Adrenal gland (tissue), 12 donors: ENCODE data around the gene NUP42. TPM values are rescaled to one million over a fixed set of nuclear protein-coding genes. Genes with fewer than 3 reads are reported as not detected.
"Not testable (repeated sequence)": the region's sequence is repeated elsewhere in the genome, so short reads cannot be mapped to it uniquely, and the experiment has no call there.

Source experiments
- DNase-seq, 7 donors: peaks; one replicate each; pipeline ENCODE4 v3.0.0-alpha.2; 2019 to 2020
- H3K27ac ChIP-seq, 5 donors: fragments of 200-600 bp; sonication (generic) in 4 of 5; 1 replicate in 3 of 5; 2 replicates in 2 of 5; pipeline versions ENCODE4 v1.5.1 to v1.8.0; 2016 to 2020; ENCODE audit warnings: mild to moderate bottlenecking in 1 of 5
- H3K27me3 ChIP-seq: fragments of 200-600 bp; 2 replicates; pipeline ENCODE4 v1.8.0; 2021
- H3K36me3 ChIP-seq, 2 donors: fragments of 200-600 bp; replicated peaks in 1 of 2; 1 replicate in 1 of 2; 2 replicates in 1 of 2; pipeline versions ENCODE4 v1.5.1 to v1.8.0; 2018 to 2022
- H3K4me1 ChIP-seq, 2 donors: fragments of 200-600 bp; replicated peaks in 1 of 2; 1 replicate in 1 of 2; 2 replicates in 1 of 2; pipeline versions ENCODE4 v1.5.1 to v1.8.0; 2018 to 2021
- H3K4me3 ChIP-seq, 4 donors: fragments of 200-600 bp; sonication (generic) in 3 of 4; one replicate each; pipeline ENCODE4 v1.5.1; 2016 to 2018
- H3K9me3 ChIP-seq, 3 donors: fragments of 200-600 bp; sonication (generic) in 1 of 3; replicated peaks in 1 of 3; 1 replicate in 2 of 3; 2 replicates in 1 of 3; pipeline versions ENCODE4 v1.5.1 to v1.8.0; 2016 to 2021
- POLR2A ChIP-seq, 2 donors: fragments of 450-650 bp; IDR thresholded peaks; one replicate each; pipeline ENCODE4 v1.6.1; 2017; ENCODE audit warnings: antibody characterized with exemption in 2 of 2, mild to moderate bottlenecking in 2 of 2, moderate library complexity in 1 of 2
- WGBS, 4 donors: extraction: QIAGEN DNeasy Blood & Tissue Kit in 2 of 4; methylation state at CpG; one replicate each; pipeline versions ENCODE4 v1.1.5 to v1.1.7; 2013 to 2017; 5-methylcytosine and 5-hydroxymethylcytosine counted together
- intact Hi-C, 2 donors: fragments of 100-400 bp; cut with DNase I; formaldehyde crosslinking; loops; one replicate each; pipeline versions ENCODE4 v1.14.1 to v1.15.0; 2022 to 2023
- polyA plus RNA-seq, 3 donors: library from polyadenylated mRNA; stranded (reverse); fragments of 200-250 nt in 2 of 3; fragments of 350-450 nt in 1 of 3; fragmentation: Illumina TruSeq in 1 of 3; extraction: RNeasy Lipid Tissue Mini Kit (QIAGEN cat#74804) in 1 of 3; gene quantifications; one replicate each; pipeline ENCODE4 v1.2.3, GENCODE V29; 2013 to 2014
- total RNA-seq, 9 donors: library from RNA; depleted of rRNA in 4 of 9; stranded (reverse); fragments of >200 nt in 4 of 9; fragments of 120-200 nt in 1 of 9; fragmentation: NEBNext Ultra II Directional in 1 of 9; extraction: Animal tissue kit (Norgen Biotek cat#: 25700) in 1 of 9; gene quantifications; one replicate each; pipeline versions ENCODE4 v1.1.0 to v1.2.4, GENCODE V29; 2013 to 2023
- TF ChIP-seq, protein P1 (sequence below), 6 experiments: fragments of 450-650 bp in 4 of 6; fragments of 200-600 bp in 2 of 6; sonication (generic) in 1 of 6; IDR thresholded peaks; 1 replicate in 5 of 6; 2 replicates in 1 of 6; pipeline versions ENCODE4 v1.5.1 to v1.8.0; 2016 to 2021; ENCODE audit warnings: antibody characterized with exemption in 6 of 6, mild to moderate bottlenecking in 2 of 6, moderate library complexity in 1 of 6
- donor health status: healthy with polysubstance abuse.
- donor health status: Bipolar disorder and iron deficiency.
- donor health status: DM: yes; HTN: yes; CAD: no.
- donor health status: DM: no; HTN: no; CAD: no.
- donor health status: DM: no; HTN: no; CAD: no.
- donor health status: DM: yes; HTN: yes; CAD: no.

Gene NUP42
- total and polyA plus RNA-seq, 12 donors, result 20.6 to 56.2 (median 32.7) TPM

DNA sequence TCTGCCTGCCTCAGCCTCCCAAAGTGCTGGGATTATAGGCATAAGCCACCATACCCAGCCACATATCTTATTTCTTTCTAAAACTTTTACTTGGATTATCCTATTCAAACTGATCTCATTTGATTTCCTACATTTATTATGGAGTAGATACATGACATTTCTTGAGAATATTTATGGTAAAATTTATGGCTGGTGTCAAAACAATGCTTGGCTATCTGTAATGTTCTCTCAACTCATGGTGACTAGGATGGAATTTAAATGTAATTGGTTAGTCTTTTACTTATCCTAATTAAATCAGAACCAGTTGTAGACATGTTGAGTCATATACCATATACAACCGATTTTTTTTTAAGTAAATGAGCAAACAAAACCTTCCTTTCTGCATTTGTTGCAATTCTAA lies 4.1 kb downstream of the NUP42 start:
- peaks cover 0 to 31% of the 10 kb centered on the region in 2 donors for H3K36me3 ChIP-seq
- H3K27me3 ChIP-seq, result no peaks in the 10 kb centered on the region
- H3K9me3 ChIP-seq, result no peaks in the 10 kb centered on the region
- TF ChIP-seq POLR2A (IDR thresholded peaks at IDR 0.05), result no peak
- TF ChIP-seq, protein P1, sequence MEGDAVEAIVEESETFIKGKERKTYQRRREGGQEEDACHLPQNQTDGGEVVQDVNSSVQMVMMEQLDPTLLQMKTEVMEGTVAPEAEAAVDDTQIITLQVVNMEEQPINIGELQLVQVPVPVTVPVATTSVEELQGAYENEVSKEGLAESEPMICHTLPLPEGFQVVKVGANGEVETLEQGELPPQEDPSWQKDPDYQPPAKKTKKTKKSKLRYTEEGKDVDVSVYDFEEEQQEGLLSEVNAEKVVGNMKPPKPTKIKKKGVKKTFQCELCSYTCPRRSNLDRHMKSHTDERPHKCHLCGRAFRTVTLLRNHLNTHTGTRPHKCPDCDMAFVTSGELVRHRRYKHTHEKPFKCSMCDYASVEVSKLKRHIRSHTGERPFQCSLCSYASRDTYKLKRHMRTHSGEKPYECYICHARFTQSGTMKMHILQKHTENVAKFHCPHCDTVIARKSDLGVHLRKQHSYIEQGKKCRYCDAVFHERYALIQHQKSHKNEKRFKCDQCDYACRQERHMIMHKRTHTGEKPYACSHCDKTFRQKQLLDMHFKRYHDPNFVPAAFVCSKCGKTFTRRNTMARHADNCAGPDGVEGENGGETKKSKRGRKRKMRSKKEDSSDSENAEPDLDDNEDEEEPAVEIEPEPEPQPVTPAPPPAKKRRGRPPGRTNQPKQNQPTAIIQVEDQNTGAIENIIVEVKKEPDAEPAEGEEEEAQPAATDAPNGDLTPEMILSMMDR (IDR thresholded peaks at IDR 0.05), result no peak
- intact Hi-C loops, result loop anchor here in 1 of 2 donors (10.0 kb wide), 1 partner anchor 81 kb away; the partner anchor contains the start of gene KLHL7
- H3K27ac ChIP-seq, result no peak overlapping the region
- H3K4me3 ChIP-seq, result no peak overlapping the region
- DNase-seq, result no peak
- peaks cover 12 to 36% of the 10 kb centered on the region in 2 donors for H3K4me1 ChIP-seq
- 62 to 78% (median 71%) methylated on average over 1 of the region's 1 CpG for WGBS, 4 donors

DNA sequence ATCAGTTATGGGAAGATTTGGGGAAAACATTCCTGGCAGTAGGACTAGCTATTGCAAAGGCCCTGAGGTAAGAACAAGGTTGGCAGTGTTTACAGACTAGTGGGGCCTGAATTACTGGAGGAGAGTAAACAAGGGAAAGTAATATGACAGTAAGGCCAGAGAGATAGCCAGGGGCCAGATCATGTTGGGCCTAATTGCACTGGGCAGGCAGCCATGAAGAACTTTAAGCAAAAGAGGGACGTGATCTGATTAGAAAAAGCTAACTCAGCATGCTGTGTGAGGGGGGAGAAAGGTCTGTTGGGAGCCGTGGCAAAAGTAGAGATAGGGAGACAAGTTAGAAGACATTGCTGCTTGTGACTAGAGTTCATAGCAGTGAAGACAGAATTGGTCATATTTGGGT lies 9.2 kb downstream of the NUP42 start:
- H3K27me3 ChIP-seq, result no peaks in the 10 kb centered on the region
- no peaks in the 10 kb centered on the region for H3K9me3 ChIP-seq
- no peaks in the 10 kb centered on the region for H3K4me1 ChIP-seq
- TF ChIP-seq, protein P1 (IDR thresholded peaks at IDR 0.05), result no peak
- TF ChIP-seq POLR2A (IDR thresholded peaks at IDR 0.05), result no peak
- peaks cover 0 to 32% of the 10 kb centered on the region in 2 donors for H3K36me3 ChIP-seq
- intact Hi-C loops, result no loop called here
- H3K4me3 ChIP-seq, result no peak overlapping the region
- no peak overlapping the region for H3K27ac ChIP-seq
- WGBS, 4 donors, result 24 to 62% (median 44%) methylated on average over 2 of the region's 2 CpGs
- DNase-seq, result peak in 1 of 7 donors; percentile 62

DNA sequence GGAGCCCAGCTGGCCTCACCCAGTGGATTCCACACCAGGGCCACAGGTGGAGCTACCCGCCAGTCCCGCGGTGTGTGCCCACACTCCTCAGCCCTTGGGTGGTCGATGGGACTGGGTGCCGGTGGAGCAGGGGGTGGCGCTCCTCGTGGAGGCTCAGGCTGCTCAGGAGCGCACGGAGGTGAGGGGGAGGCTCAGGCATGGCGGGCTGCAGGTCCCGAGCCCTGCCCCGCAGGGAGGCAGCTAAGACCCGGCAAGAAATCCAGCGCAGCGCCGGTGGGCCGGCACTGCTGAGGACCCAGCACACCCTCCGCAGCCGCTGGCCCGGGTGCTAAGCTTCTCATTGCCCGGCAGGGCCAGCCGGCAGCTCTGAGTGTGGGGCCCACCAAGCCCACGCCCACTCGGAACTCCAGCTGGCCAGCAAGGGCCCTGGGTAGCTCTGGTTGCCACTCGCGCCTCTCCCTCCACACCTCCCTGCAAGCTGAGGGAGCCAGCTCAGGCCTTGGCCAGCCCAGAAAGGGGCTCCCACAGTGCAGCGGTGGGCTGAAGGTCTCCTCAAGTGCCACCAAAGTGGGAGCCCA lies 11.9 kb downstream of the NUP42 start:
- H3K36me3 ChIP-seq, result peaks cover 0 to 13% of the 10 kb centered on the region in 2 donors
- H3K9me3 ChIP-seq, H3K27ac ChIP-seq, DNase-seq, H3K4me1 ChIP-seq, intact Hi-C loops, H3K27me3 ChIP-seq, H3K4me3 ChIP-seq: not testable (repeated sequence)
- WGBS, 4 donors, result 97 to 100% (median 98%) methylated on average over 4 to 27 of the region's 27 CpGs

- H3K36me3 ChIP-seq, result peaks cover 0 to 27% of the 10 kb centered on the region in 2 donors
- WGBS, 4 donors, result 70 to 79% (median 73%) methylated on average over 5 of the region's 5 CpGs
These were observed 14.5 kb downstream of the NUP42 start for GRCh38 chr7:23196306-23196705.

DNA sequence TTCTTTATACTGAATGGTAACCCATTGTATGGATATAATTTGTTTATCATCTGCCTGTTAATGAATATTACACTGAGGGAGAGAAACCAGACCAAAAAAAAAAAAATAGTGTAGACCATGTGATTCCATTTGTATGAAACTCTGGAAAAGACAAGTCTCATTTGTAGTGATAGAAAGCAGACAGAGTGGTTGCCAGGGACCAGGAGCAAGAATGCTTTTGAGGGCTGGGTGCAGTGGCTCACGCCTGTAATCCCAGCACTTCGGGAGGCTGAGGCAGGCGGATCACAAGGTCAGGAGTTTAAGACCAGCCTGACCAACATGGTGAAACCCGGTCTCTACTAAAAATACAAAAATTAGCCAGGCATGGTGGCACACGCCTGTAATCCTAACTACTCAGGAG lies 15.9 kb downstream of the NUP42 start:
- WGBS, 4 donors, result 91 to 96% (median 91%) methylated on average over 5 of the region's 5 CpGs

More at GRCh38 chr7:23196306-23196705, 14.5 kb downstream of the NUP42 start:
- Histone ChIP-seq H3K4me1 (no peaks in the 10 kb centered on the region), H3K9me3 (no peaks in the 10 kb centered on the region), H3K27me3 (no peaks in the 10 kb centered on the region), H3K4me3 (no peak overlapping the region), H3K27ac (no peak overlapping the region)
- intact Hi-C loops, result no loop called here
- DNase-seq, result no peak
- no peak for TF ChIP-seq POLR2A (IDR thresholded peaks at IDR 0.05)
- TF ChIP-seq, protein P1 (IDR thresholded peaks at IDR 0.05), result no peak

More for the DNA sequence above, 15.9 kb downstream of the NUP42 start:
- intact Hi-C loops, DNase-seq, H3K4me3 ChIP-seq, H3K27me3 ChIP-seq, H3K4me1 ChIP-seq, H3K27ac ChIP-seq, H3K9me3 ChIP-seq: not testable (repeated sequence)
- peaks cover 0 to 30% of the 10 kb centered on the region in 2 donors for H3K36me3 ChIP-seq
